SU-DHL-6 (cell line): ENCODE results near the gene TRAPPC3L.

Source experiments
- H2AFZ ChIP-seq: fragments of 200-600 bp; sonication (generic); 2 replicates; pipeline ENCODE4 v1.6.1; 2014; ENCODE audit warnings: low read depth, mild to moderate bottlenecking, moderate library complexity, mixed read lengths, antibody characterized with exemption, low read length; ENCODE audit not compliant: severe bottlenecking
- H3F3A ChIP-seq: fragments of 200-600 bp; shearing (Covaris generic); 2 replicates; pipeline ENCODE4 v1.6.0; 2016; ENCODE audit warnings: antibody characterized with exemption, mild to moderate bottlenecking; ENCODE audit not compliant: insufficient read depth
- H3K27ac ChIP-seq: fragments of 200-600 bp; sonication (generic); 2 replicates; pipeline ENCODE4 v1.5.1; 2016; ENCODE audit warnings: low read depth, mild to moderate bottlenecking, low read length, moderate library complexity, mixed read lengths
- H3K27me3 ChIP-seq: fragments of 200-600 bp; sonication (generic), shearing (Covaris generic); 2 replicates; pipeline ENCODE4 v1.6.0; 2014; ENCODE audit warnings: mild to moderate bottlenecking, low read length
- H3K36me3 ChIP-seq: fragments of 200-600 bp; sonication (generic); 2 replicates; pipeline ENCODE4 v1.6.1; 2014; ENCODE audit warnings: mild to moderate bottlenecking, low read length, mixed read lengths
- H3K4me2 ChIP-seq: fragments of 300-600, 200-600 bp; shearing (Covaris generic), sonication (generic); 2 replicates; pipeline ENCODE4 v1.6.0; 2014; ENCODE audit warnings: low read length, low read depth, mild to moderate bottlenecking; ENCODE audit not compliant: poor library complexity, severe bottlenecking
- H3K4me3 ChIP-seq: fragments of 200-600 bp; sonication (generic); 2 replicates; pipeline ENCODE4 v1.5.1; 2014; ENCODE audit warnings: antibody characterized with exemption, low read length, mild to moderate bottlenecking, mixed read lengths; ENCODE audit not compliant: insufficient read depth, poor library complexity, severe bottlenecking
- H3K79me2 ChIP-seq: fragments of 200-600 bp; sonication (generic); 2 replicates; pipeline ENCODE4 v1.6.1; 2014; ENCODE audit warnings: mild to moderate bottlenecking, low read length, moderate library complexity; ENCODE audit not compliant: insufficient read depth
- H3K9ac ChIP-seq: fragments of 200-600 bp; sonication (generic); 2 replicates; pipeline ENCODE4 v1.7.0; 2014; ENCODE audit warnings: mild to moderate bottlenecking, low read length
- H3K9me2 ChIP-seq: fragments of 200-600 bp; sonication (generic); replicated peaks from 2 replicates; pipeline ENCODE4 v1.6.1; 2014; ENCODE audit warnings: low read length; ENCODE audit not compliant: insufficient read depth
- H3K9me3 ChIP-seq: fragments of 200-600 bp; sonication (generic); 2 replicates; pipeline ENCODE4 v1.6.1; 2014; ENCODE audit warnings: low read length, mixed read lengths; ENCODE audit not compliant: insufficient read depth
- H4K20me1 ChIP-seq: fragments of 200-600 bp; sonication (generic); 2 replicates; pipeline ENCODE4 v1.6.1; 2014; ENCODE audit warnings: low read depth, mild to moderate bottlenecking, antibody characterized with exemption, low read length, moderate library complexity, mixed read lengths
- CTCF ChIP-seq: fragments of 200-600 bp; sonication (generic); IDR thresholded peaks from one replicate; pipeline ENCODE4 v1.5.1; 2017; ENCODE audit warnings: antibody characterized with exemption, mild to moderate bottlenecking, low read length, moderate library complexity; ENCODE audit not compliant: insufficient read depth, poor library complexity, severe bottlenecking
- EZH2phosphoT487 ChIP-seq: fragments of 200-600 bp; sonication (generic), shearing (Covaris generic); conservative IDR thresholded peaks from 2 replicates; pipeline ENCODE4 v1.6.1; 2018; ENCODE audit warnings: mild to moderate bottlenecking, antibody characterized with exemption, low read length, moderate library complexity, mixed read lengths

The TRAPPC3L gene

GRCh38 chr6:116512111-116512559, 33.3 kb downstream of the TRAPPC3L start:
- no peak for TF ChIP-seq CTCF
- no peak for TF ChIP-seq EZH2phosphoT487
- Histone ChIP-seq H3K27me3 (no peaks in the 10 kb centered on the region), H3K4me3 (no peak overlapping the region), H3K36me3 (no peaks in the 10 kb centered on the region), H3K9me2 (no peaks in the 10 kb centered on the region), H3K9me3 (no peaks in the 10 kb centered on the region), H3F3A (no peaks in the 10 kb centered on the region), H2AFZ (no peak overlapping the region), H3K27ac (no peak overlapping the region), H3K4me2 (no peak overlapping the region), H3K9ac (no peak overlapping the region), H3K79me2 (no peaks in the 10 kb centered on the region), H4K20me1 (no peaks in the 10 kb centered on the region)

- no peak within 1 kb of the TSS for H2AFZ ChIP-seq
- H3K36me3 ChIP-seq, result no peaks in the 10 kb centered on the region
- H3K4me2 ChIP-seq, result no peak within 1 kb of the TSS
- H3K27me3 ChIP-seq, result no peaks in the 10 kb centered on the region
- no peak for TF ChIP-seq CTCF
- no peak for TF ChIP-seq EZH2phosphoT487
- H4K20me1 ChIP-seq, result no peaks in the 10 kb centered on the region
- no peak within 1 kb of the TSS for H3K4me3 ChIP-seq
- H3K9ac ChIP-seq, result no peak within 1 kb of the TSS
- H3K9me3 ChIP-seq, result no peaks in the 10 kb centered on the region
- no peaks in the 10 kb centered on the region for H3F3A ChIP-seq
- H3K79me2 ChIP-seq, result no peaks in the 10 kb centered on the region
- no peaks in the 10 kb centered on the region for H3K9me2 ChIP-seq
- H3K27ac ChIP-seq, result no peak within 1 kb of the TSS
Observed at GRCh38 chr6:116511424-116512110, 33.9 kb downstream of the TRAPPC3L start, which contains the start of gene CALHM5. Gene CALHM5, plus strand, starts transcription at chr6:116511639. Its CDS starts 58 bp downstream, at chr6:116511697.

GRCh38 chr6:116508527-116508926, 37.0 kb downstream of the TRAPPC3L start:
- Histone ChIP-seq H2AFZ (no peak overlapping the region), H3K36me3 (no peaks in the 10 kb centered on the region), H3K4me3 (no peak overlapping the region), H3F3A (no peaks in the 10 kb centered on the region), H3K9me3 (no peaks in the 10 kb centered on the region), H3K27me3 (no peaks in the 10 kb centered on the region), H4K20me1 (no peaks in the 10 kb centered on the region), H3K79me2 (no peaks in the 10 kb centered on the region), H3K27ac (no peak overlapping the region), H3K4me2 (no peak overlapping the region), H3K9ac (no peak overlapping the region), H3K9me2 (no peaks in the 10 kb centered on the region)
- TF ChIP-seq CTCF (no peak), EZH2phosphoT487 (no peak)
